ENCODE data around the gene RPL38. TPM values are rescaled to one million over a fixed set of nuclear protein-coding genes. Genes with fewer than 3 reads are reported as not detected.
A peak's percentile ranks its signal among the peaks of the same experiment; 100 is the strongest.

The RPL38 gene
- polyA plus RNA-seq, 1 donor from 2014 or later: 2,084 TPM

DNA sequence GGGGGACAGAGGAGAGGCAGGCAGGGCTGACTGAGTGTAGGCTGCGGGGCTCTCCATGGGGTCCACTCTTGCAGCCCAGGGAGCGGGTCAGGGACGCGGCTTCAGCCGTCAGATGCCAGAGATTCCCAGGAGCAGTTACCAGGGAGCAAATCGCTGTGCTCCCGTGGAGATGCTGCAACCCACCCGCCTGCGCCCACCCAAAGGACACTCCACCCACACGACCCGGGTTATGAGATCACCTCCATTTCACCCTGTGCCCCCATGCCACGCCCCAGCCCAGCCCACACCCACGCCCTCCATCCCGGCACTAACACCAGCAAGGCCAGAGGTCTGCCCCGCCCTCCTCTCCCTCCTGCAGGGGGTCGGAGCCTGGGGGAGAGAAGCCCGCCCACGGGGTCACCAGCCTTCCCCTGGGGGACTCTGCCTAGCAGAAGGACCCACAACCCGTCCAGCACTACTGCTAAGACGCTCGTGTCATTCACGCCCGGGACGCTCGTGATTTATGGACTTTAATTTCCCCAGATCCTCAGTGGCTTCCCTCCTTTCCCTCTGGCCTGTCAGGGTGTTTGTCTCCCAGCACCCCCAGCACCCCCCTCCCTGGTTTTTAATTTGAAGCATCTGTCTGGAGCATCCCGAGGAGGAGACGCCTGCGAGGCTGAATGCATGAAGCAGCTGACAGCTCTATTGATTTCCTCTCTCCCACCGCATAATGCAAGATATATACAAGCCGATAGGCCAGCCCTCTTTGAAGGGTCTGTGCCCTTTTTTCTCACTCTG, 6.7 kb upstream of the RPL38 start:
- H3K36me3 Mint-ChIP-seq: peaks cover 1% of the 10 kb centered on the region
- H3K27me3 Mint-ChIP-seq: peaks cover 49% of the 10 kb centered on the region
- H3K27ac Mint-ChIP-seq: no peak overlapping the region
- no peaks in the 10 kb centered on the region for H3K9me3 Mint-ChIP-seq
- H3K4me1 Mint-ChIP-seq: peaks cover 0 to 7% (median 3%) of the 10 kb centered on the region in 3 donors
- H3K4me3 Mint-ChIP-seq: no peak overlapping the region

GRCh38 chr17:74197801-74198200, 5.7 kb upstream of the RPL38 start:
- Mint-ChIP-seq H3K27ac (no peak overlapping the region), H3K9me3 (no peaks in the 10 kb centered on the region), H3K27me3 (peaks cover 52% of the 10 kb centered on the region), H3K36me3 (peaks cover under 1% of the 10 kb centered on the region), H3K4me1 (peaks cover 3 to 5% (median 4%) of the 10 kb centered on the region in 3 donors), H3K4me3 (no peak overlapping the region)

DNA sequence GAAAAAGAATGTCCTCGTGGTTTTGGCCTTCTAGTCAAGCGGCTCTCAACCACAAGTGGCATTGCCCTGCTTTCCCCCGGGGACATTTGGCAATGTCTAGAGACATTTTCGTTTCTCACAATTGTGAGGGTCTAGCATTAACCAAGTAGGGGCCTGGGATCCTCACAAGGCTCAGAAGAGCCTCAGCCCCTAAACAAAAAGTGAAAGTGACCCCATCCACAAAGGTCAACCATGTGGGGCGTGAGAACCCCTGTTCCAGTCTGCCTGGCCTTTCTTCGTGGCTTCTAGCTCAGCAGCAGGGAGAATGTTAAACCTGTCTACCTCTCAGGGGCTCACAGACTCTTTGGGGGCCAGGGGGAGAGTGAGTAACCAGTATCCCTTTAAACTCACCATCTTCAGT, 4.8 kb upstream of the RPL38 start:
- Mint-ChIP-seq H3K9me3 (no peaks in the 10 kb centered on the region), H3K36me3 (no peaks in the 10 kb centered on the region), H3K4me3 (peak overlapping the region in 2 of 4 donors; percentile 10 to 83), H3K27ac (peak overlapping the region in 1 of 3 donors; percentile 81), H3K27me3 (peaks cover 46% of the 10 kb centered on the region), H3K4me1 (peaks cover 6 to 8% (median 8%) of the 10 kb centered on the region in 3 donors)

DNA sequence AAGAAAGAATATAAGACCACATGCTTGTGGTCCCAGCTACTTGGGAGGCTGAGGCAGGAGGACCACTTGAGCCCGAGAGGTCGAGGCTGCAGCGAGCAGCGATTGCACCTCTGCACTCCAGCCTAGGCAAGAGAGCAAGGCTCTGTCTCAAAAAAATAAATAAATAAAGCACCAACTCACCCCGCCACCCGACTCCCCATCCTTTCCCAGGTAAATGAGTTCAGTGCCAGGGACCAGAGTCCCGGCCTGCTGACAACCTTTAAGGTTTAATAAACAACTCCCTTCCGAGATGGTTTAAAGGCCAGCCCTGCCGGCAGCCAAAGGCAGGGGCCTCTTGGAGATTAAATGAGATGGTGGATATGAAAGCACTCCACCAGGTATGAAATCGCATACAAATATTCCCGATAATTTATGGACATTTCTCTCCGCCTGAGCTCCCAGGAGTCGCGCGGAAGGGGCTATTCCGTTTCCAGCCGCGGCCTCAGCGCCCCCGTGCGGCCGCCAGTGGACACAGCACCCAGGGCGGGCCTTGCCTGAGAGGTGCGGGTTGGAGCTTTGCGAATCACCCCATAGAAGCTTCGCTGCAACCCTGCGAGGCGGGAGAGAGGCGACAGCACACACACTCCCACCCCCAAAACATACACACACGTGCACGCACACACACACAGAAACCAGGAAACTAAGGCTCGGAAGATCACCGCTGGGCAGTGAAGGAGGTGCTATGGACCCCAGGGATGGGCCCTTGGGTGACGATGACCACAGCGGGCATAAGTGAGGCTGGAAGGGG, 4.0 kb upstream of the RPL38 start:
- H3K4me3 Mint-ChIP-seq: peak overlapping the region; percentile 26 to 78 (median 73)
- no peaks in the 10 kb centered on the region for H3K9me3 Mint-ChIP-seq
- peaks cover 6 to 9% (median 8%) of the 10 kb centered on the region in 3 donors for H3K4me1 Mint-ChIP-seq
- peaks cover 38% of the 10 kb centered on the region for H3K27me3 Mint-ChIP-seq
- H3K36me3 Mint-ChIP-seq: no peaks in the 10 kb centered on the region
- peak overlapping the region; percentile 80 to 83 (median 81) for H3K27ac Mint-ChIP-seq

DNA sequence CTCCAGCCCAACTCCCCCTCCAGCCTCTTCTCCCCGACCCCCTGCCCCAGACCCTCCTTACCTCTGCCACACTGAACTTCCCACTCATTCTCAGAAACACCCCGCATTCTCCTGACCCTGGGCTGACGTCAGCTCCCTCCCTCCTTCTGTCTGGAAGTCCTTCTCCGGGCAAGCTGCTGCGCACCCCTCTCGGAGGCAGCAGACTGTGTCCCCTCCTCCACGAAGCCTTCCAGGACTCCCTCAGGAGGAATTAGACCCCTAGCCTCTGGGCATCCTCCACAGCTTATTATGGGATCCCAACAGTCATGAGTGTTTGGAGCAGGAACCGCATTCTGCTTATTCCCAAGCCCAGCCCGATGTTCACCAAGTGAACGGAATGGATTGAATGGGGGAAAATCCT, 3.4 kb upstream of the RPL38 start:
- H3K4me1 Mint-ChIP-seq: peaks cover 10 to 12% (median 12%) of the 10 kb centered on the region in 3 donors
- no peaks in the 10 kb centered on the region for H3K36me3 Mint-ChIP-seq
- H3K27me3 Mint-ChIP-seq: peaks cover 36% of the 10 kb centered on the region
- H3K4me3 Mint-ChIP-seq: peak overlapping the region in 2 of 4 donors; percentile 22 to 70
- peak overlapping the region in 1 of 3 donors; percentile 87 for H3K27ac Mint-ChIP-seq
- no peaks in the 10 kb centered on the region for H3K9me3 Mint-ChIP-seq

DNA sequence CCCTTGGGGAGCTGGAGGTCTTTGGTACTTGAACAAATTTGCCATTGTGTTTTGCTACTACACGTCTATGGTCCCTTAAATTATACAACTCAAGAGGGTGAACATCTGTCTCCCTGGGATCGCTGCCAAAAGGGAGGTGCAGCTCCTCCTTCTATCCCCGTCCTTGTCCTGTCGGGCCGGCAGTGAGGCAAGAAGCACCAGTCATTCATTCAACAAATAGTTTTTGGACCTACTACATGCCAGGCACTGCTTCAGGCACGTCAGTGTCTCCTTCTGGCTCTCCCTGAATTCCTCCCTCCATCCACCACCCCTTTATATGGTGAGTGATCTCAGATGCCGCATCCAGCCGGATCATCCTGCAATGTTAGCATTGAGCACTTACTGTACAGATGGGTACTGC, 2.2 kb upstream of the RPL38 start:
- Mint-ChIP-seq H3K9me3 (no peaks in the 10 kb centered on the region), H3K36me3 (no peaks in the 10 kb centered on the region), H3K4me3 (peak overlapping the region in 1 of 4 donors; percentile 93), H3K4me1 (peaks cover 16 to 18% (median 16%) of the 10 kb centered on the region in 3 donors), H3K27ac (peak overlapping the region in 1 of 3 donors; percentile 87), H3K27me3 (peaks cover 28% of the 10 kb centered on the region)

GRCh38 chr17:74201948-74202347, 1.5 kb upstream of the RPL38 start:
- H3K27me3 Mint-ChIP-seq: peaks cover 27% of the 10 kb centered on the region

DNA sequence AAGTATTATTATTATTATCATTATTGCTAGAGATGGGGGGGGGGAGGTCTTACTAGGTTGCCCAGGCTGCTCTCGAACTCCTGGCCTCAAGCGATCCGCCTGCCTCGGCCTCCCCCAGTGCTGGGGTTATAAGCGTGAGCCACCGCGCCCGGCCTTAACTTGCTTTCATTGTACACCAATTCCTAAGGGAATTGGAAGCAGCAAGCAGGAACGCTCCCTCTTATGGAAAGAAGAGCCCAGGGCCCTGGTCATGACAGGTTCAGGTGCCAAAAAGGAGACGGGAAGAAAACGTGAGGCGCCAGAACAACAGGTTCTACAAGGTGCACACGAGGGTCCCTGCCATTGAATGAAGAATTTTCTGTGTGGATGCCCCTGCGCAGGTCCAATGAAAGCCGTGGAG, 540 bp upstream of the RPL38 start:
- H3K4me1 Mint-ChIP-seq: peaks cover 19 to 22% (median 21%) of the 10 kb centered on the region in 3 donors

More at GRCh38 chr17:74201948-74202347, 1.5 kb upstream of the RPL38 start:
- Mint-ChIP-seq H3K9me3 (no peaks in the 10 kb centered on the region), H3K4me3 (peak overlapping the region in 2 of 4 donors; percentile 33 to 93), H3K4me1 (peaks cover 19 to 21% (median 19%) of the 10 kb centered on the region in 3 donors), H3K27ac (peak overlapping the region in 1 of 3 donors; percentile 87), H3K36me3 (no peaks in the 10 kb centered on the region)

GRCh38 chr17:74204474-74204873, 996 bp downstream of the RPL38 start:
- Mint-ChIP-seq H3K36me3 (no peaks in the 10 kb centered on the region), H3K4me1 (peaks cover 21 to 26% (median 23%) of the 10 kb centered on the region in 3 donors), H3K9me3 (no peaks in the 10 kb centered on the region), H3K4me3 (peak overlapping the region; percentile 93 to 98 (median 97)), H3K27ac (peak overlapping the region; percentile 87 to 97 (median 90)), H3K27me3 (peaks cover 21% of the 10 kb centered on the region)

More for the DNA sequence above, 540 bp upstream of the RPL38 start:
- peak overlapping the region in 3 of 4 donors; percentile 93 to 98 (median 97) for H3K4me3 Mint-ChIP-seq
- H3K9me3 Mint-ChIP-seq: no peaks in the 10 kb centered on the region
- no peaks in the 10 kb centered on the region for H3K36me3 Mint-ChIP-seq
- H3K27me3 Mint-ChIP-seq: peaks cover 23% of the 10 kb centered on the region
- H3K27ac Mint-ChIP-seq: peak overlapping the region in 2 of 3 donors; percentile 87 to 97

DNA sequence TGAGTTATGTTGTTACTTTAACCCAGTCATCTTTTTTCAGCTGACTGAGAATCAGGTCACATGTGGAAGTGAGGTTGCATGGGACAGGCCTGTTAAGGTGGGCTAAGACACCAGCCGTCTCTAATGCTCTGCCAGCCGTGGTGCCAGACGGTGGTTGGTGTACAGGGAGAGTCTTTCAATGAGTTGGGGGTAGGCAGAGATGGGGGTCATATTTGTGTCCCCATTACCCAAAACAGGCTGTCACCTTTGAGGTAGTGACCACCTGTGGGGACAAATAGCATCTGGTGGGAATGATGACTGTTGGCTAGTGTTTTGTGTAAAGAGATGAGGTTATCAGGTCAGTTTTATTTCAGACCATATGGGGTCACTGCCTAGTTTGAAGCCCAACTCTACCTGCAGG, 1.8 kb downstream of the RPL38 start:
- Mint-ChIP-seq H3K4me1 (peaks cover 19 to 27% (median 23%) of the 10 kb centered on the region in 3 donors), H3K36me3 (no peaks in the 10 kb centered on the region), H3K4me3 (peak overlapping the region; percentile 46 to 93 (median 86)), H3K27me3 (peaks cover 15% of the 10 kb centered on the region), H3K9me3 (no peaks in the 10 kb centered on the region), H3K27ac (peak overlapping the region; percentile 85 to 90 (median 87))

GRCh38 chr17:74206332-74206818, 2.9 kb downstream of the RPL38 start:
- no peaks in the 10 kb centered on the region for H3K36me3 Mint-ChIP-seq
- peaks cover 24 to 31% (median 27%) of the 10 kb centered on the region in 3 donors for H3K4me1 Mint-ChIP-seq
- H3K9me3 Mint-ChIP-seq: no peaks in the 10 kb centered on the region
- H3K27me3 Mint-ChIP-seq: peaks cover 8% of the 10 kb centered on the region
- H3K27ac Mint-ChIP-seq: peak overlapping the region in 2 of 3 donors; percentile 38 to 46
- H3K4me3 Mint-ChIP-seq: peak overlapping the region in 3 of 4 donors; percentile 23 to 80 (median 50)

DNA sequence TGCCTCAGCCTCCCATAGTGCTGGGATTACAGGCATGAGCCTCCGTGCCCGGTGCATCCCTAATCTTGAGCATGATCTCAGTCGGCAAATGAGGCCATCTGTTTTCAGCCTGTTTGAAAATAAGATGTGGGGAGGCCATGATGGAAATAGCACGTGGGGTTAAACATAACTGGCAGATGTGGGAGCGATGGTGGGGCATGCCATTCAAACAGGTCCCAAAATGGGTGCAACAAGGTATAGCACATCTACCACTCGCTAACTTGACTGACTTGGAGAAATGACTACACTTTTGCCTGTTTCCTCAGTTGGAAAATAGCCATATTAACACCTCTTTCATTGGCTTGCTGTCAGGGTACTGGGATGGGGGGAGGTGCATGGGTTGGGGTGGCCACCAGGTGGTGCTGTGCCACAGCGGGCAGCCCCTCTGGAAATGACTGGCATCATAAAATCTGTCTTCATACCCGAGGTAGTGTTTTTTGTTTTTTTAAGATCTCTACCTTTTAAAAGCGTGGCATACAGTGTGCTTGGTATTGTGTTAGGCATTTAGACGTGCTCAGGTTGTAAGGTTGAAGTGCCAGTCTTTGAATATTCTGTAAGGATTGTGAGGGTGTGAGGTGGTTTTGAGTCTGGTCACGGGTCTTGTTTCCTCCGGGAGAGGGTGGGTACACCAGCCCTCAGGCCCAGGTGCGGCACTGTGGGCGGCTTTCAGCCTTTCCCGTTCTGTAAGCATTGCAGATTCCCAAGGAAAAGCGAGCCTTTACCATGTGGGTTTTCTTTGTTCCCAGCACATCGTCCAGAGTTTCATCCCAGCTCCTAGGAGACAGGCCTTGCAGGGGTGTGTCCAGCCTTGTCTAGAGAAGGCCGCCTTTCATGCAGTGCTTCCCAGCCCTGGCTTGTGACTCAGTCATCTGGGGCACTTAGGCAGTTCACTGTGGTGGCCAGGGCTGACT, 7.0 kb downstream of the RPL38 start:
- peak overlapping the region in 2 of 4 donors; percentile 7 to 28 for H3K4me3 Mint-ChIP-seq
- H3K27ac Mint-ChIP-seq: peak overlapping the region; percentile 7 to 86 (median 63)
- no peaks in the 10 kb centered on the region for H3K27me3 Mint-ChIP-seq
- H3K9me3 Mint-ChIP-seq: no peaks in the 10 kb centered on the region
- H3K4me1 Mint-ChIP-seq: peaks cover 27 to 36% (median 30%) of the 10 kb centered on the region in 3 donors
- no peaks in the 10 kb centered on the region for H3K36me3 Mint-ChIP-seq

- Mint-ChIP-seq H3K4me1 (peaks cover 24 to 39% (median 30%) of the 10 kb centered on the region in 3 donors), H3K36me3 (no peaks in the 10 kb centered on the region), H3K27ac (peak overlapping the region in 2 of 3 donors; percentile 89 to 96), H3K27me3 (no peaks in the 10 kb centered on the region), H3K4me3 (peak overlapping the region in 2 of 4 donors; percentile 86 to 93), H3K9me3 (no peaks in the 10 kb centered on the region)
Observed at GRCh38 chr17:74211141-74211911, 7.8 kb downstream of the RPL38 start.
